Nephron progenitor cell (in vitro differentiated cells): Measurements from ENCODE around the gene ELMOD1.
A peak's percentile ranks its signal among the peaks of the same experiment; 100 is the strongest.
"Not testable (repeated sequence)": the region's sequence is repeated elsewhere in the genome, so short reads cannot be mapped to it uniquely, and the experiment has no call there.

Experiments used
- DNase-seq: peaks from one replicate; pipeline ENCODE4 v3.0.0; 2021
- H3K27ac Mint-ChIP-seq: 2 replicates; pipeline ENCODE4 v1.8.0; 2021; ENCODE audit warnings: mild to moderate bottlenecking, moderate library complexity, mixed read lengths
- H3K27me3 Mint-ChIP-seq: 2 replicates; pipeline ENCODE4 v1.8.0; 2021; ENCODE audit warnings: mild to moderate bottlenecking, low read depth, mixed read lengths; ENCODE audit not compliant: poor library complexity
- H3K36me3 Mint-ChIP-seq: 2 replicates; pipeline ENCODE4 v1.8.0; 2021; ENCODE audit warnings: low read depth, mixed read lengths
- H3K4me1 Mint-ChIP-seq: 2 replicates; pipeline ENCODE4 v1.8.0; 2021; ENCODE audit warnings: mixed read lengths
- H3K4me3 Mint-ChIP-seq: 2 replicates; pipeline ENCODE4 v1.8.0; 2021; ENCODE audit warnings: mild to moderate bottlenecking, moderate library complexity, mixed read lengths
- H3K9me3 Mint-ChIP-seq: 2 replicates; pipeline ENCODE4 v1.8.0; 2021; ENCODE audit warnings: mild to moderate bottlenecking, moderate library complexity, mixed read lengths
- TF ChIP-seq, protein P1 (sequence below): fragments of 200-600 bp; sonication (generic); IDR thresholded peaks from 2 replicates; pipeline ENCODE4 v1.5.0; 2021; ENCODE audit warnings: antibody characterized with exemption

ELMOD1 gene

DNA sequence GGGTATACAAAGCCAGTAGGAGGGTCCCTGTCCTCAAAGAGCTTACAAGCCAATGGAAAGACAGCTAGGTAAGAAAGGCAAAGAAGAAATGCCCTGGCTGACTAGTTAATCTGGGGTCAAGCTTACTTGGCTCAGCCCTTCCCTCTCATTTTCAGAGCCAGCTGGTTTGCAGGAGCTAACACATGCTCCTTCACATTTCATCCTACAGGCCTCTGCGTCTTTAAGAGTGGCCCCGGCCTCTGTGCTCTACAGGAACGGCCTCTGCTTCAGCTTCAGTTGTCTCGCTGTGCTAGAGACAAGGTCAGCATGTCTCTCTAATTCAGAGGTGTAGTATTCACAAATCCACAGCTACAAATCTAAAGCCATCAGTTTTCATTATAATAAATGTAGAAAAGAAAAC is 40.6 kb upstream of the ELMOD1 start:
- no peaks in the 10 kb centered on the region for H3K9me3 Mint-ChIP-seq
- no peaks in the 10 kb centered on the region for H3K27me3 Mint-ChIP-seq
- no peak overlapping the region for H3K27ac Mint-ChIP-seq
- TF ChIP-seq, protein P1, sequence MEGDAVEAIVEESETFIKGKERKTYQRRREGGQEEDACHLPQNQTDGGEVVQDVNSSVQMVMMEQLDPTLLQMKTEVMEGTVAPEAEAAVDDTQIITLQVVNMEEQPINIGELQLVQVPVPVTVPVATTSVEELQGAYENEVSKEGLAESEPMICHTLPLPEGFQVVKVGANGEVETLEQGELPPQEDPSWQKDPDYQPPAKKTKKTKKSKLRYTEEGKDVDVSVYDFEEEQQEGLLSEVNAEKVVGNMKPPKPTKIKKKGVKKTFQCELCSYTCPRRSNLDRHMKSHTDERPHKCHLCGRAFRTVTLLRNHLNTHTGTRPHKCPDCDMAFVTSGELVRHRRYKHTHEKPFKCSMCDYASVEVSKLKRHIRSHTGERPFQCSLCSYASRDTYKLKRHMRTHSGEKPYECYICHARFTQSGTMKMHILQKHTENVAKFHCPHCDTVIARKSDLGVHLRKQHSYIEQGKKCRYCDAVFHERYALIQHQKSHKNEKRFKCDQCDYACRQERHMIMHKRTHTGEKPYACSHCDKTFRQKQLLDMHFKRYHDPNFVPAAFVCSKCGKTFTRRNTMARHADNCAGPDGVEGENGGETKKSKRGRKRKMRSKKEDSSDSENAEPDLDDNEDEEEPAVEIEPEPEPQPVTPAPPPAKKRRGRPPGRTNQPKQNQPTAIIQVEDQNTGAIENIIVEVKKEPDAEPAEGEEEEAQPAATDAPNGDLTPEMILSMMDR: no peak
- no peak for DNase-seq
- H3K36me3 Mint-ChIP-seq: peaks cover 16% of the 10 kb centered on the region
- H3K4me1 Mint-ChIP-seq: no peaks in the 10 kb centered on the region
- H3K4me3 Mint-ChIP-seq: no peak overlapping the region

DNA sequence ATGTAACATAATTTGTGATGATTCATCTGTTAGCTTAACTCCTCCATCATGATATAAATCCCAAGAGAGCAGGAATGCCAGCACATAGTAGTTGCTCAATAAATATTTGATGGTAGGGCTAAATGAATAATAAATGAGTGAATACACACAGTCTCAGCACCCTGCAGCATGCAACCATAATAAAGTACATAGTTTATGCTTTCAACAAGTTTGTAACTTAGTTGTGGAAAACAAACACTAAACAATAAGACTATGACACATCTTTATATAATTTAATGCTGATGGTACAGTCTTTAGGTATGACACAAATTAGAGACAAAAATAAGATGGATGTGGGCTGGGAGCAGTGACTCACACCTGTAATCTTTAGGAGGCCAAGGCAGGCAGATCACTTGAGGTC is 29.3 kb upstream of the ELMOD1 start:
- H3K27me3 Mint-ChIP-seq: no peaks in the 10 kb centered on the region
- no peaks in the 10 kb centered on the region for H3K9me3 Mint-ChIP-seq
- no peak overlapping the region for H3K27ac Mint-ChIP-seq
- H3K4me1 Mint-ChIP-seq: peaks cover 28% of the 10 kb centered on the region
- H3K36me3 Mint-ChIP-seq: peaks cover 9% of the 10 kb centered on the region
- DNase-seq: no peak
- H3K4me3 Mint-ChIP-seq: no peak overlapping the region
- TF ChIP-seq, protein P1: no peak

DNA sequence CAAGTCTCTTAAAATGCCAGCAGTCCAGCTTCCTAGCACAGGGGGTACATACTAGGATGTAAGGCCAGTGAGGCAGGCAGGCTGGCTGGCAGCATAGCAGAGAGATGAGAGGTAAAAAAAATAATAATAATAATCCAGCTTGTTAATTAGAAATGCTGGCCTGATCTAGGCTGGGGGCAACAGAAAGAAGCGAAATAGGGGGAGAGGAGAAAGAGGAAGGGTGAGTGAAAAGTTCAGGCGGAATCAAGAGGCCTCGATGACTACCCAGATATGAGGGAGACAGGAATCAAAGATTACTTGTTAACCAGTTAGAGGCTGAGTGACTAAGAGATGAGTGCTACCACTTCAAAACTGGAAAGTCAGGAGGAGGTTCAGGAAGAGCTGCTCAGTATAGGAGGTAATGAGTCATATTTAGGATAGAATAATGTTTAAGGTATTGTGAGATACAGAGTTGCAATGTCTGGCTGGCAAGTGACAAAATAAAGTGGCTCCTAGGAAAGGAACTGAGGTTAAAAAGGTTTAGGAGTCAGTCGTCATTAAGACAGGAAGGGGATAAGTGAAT is 28.2 kb upstream of the ELMOD1 start:
- H3K36me3 Mint-ChIP-seq: peaks cover 7% of the 10 kb centered on the region
- DNase-seq: no peak
- H3K27ac Mint-ChIP-seq: no peak overlapping the region
- TF ChIP-seq, protein P1: no peak
- H3K4me3 Mint-ChIP-seq: no peak overlapping the region
- no peaks in the 10 kb centered on the region for H3K9me3 Mint-ChIP-seq
- no peaks in the 10 kb centered on the region for H3K27me3 Mint-ChIP-seq
- H3K4me1 Mint-ChIP-seq: peaks cover 28% of the 10 kb centered on the region

DNA sequence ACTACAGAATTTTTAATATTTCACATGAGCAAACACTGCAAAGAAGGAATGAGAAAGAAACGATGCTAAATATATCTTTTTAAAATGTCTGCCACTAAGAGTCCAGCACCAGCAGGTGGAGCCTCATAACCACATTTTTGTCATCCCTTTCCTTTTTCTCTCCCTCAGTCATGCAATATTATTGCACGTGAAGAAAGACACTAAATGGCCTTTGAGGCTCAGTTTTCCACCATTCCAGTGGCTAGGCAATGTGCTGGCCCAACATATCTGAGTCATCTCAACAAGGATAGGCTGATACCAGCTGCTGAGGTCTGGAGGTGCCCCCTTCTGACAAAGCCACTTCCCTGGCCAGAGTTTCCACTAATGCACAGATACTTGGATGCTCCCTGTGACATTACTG is 27.2 kb upstream of the ELMOD1 start:
- H3K9me3 Mint-ChIP-seq: no peaks in the 10 kb centered on the region
- H3K36me3 Mint-ChIP-seq: peaks cover 7% of the 10 kb centered on the region
- DNase-seq: peak; percentile 21
- H3K27me3 Mint-ChIP-seq: no peaks in the 10 kb centered on the region
- no peak overlapping the region for H3K27ac Mint-ChIP-seq
- peak overlapping the region; percentile 55 for H3K4me3 Mint-ChIP-seq
- H3K4me1 Mint-ChIP-seq: peaks cover 28% of the 10 kb centered on the region
- TF ChIP-seq, protein P1: peak; percentile 53

DNA sequence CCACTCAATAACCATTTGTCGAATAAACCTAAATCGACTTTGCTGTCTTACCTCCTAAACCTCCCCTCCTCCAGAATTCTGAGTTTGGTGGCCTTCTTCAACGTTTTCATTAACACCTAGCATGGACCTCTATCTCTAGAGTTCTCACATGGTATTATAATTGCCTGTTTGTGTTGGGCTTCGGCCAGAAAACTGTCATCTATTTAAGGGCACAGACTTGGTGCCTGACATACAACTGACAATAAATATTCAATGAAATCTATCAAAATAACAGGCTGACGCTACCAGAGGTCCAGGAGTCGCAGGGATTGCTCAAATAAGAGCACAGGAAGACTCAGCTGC is 26.1 kb upstream of the ELMOD1 start:
- Mint-ChIP-seq H3K4me3 (peak overlapping the region; percentile 98), H3K36me3 (no peaks in the 10 kb centered on the region), H3K4me1 (peaks cover 28% of the 10 kb centered on the region), H3K27me3 (no peaks in the 10 kb centered on the region), H3K27ac (peak overlapping the region; percentile 93), H3K9me3 (no peaks in the 10 kb centered on the region)
- DNase-seq: no peak
- TF ChIP-seq, protein P1: no peak

DNA sequence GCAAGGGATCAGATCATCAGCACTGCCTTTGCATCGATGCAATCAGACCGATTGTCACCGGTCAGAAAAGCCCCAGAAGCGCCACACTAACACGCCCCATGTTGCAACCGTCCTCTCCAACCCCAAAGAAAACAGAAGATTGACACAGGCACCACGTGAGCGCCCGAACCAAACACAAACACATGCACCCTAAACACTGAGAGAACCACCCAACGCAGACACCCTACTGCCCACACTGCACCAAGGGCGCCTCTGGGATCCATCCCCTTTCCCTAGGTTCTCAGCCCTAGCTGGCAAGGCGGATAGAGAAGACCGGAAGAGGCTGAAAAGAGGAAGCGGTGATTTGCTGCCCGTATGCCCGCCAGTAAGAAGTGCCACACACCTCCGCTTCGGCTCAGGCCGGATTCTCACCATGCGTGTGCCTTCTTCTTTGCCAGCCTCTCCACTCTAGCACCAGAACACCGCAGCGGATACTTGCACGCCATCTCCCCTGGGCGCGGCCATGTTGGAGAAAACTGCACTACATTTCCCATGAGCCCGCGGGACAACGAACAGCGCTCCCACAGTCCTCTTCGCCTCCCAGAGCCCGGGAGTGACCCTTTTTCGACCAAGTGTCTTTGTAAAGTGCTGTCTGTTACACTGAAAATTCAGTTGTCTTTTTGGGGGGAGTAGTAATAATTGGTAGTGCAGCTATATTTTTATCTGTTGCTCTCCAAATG is 25.6 kb upstream of the ELMOD1 start, which contains the start of gene ALKBH8:
TSS of gene ALKBH8 (minus strand) at position 517 of the 719 bp plus-strand sequence. CDS start 4,842 bp downstream, outside the sequence.
- Mint-ChIP-seq H3K9me3 (no peaks in the 10 kb centered on the region), H3K27ac (peak within 1 kb of the TSS; percentile 93), H3K4me1 (peaks cover 28% of the 10 kb centered on the region), H3K4me3 (peak within 1 kb of the TSS; percentile 98), H3K27me3 (no peaks in the 10 kb centered on the region), H3K36me3 (no peaks in the 10 kb centered on the region)
- TF ChIP-seq, protein P1: no peak
- peak; percentile 77 for DNase-seq

DNA sequence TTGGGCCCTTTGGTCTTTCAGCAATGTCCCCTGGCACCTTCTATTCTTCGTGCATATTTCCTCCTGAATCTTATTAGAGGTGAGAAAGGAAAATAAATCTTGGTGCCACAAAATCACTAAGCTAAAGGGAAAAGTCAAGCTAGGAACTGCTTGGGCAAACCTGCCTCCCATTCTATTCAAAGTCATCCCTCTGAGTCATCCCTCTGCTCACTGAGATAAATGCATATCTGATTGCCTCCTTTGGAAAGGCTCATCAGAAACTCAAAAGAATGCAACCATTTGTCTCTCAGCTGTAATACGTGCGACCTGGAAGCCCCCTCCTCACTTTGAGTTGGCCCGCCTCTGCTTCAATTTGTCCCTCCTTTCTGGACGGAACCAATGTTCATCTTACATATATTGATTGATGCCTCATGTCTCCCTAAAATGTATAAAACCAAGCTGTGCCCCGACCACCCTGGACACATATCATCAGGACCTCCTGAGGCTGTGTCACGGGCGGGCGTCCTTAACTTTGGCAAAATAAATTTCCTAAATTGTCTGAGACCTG is 24.9 kb upstream of the ELMOD1 start:
- not testable (repeated sequence) for H3K27ac Mint-ChIP-seq, H3K9me3 Mint-ChIP-seq, H3K27me3 Mint-ChIP-seq, DNase-seq, H3K36me3 Mint-ChIP-seq
- Mint-ChIP-seq H3K4me1 (peaks cover 28% of the 10 kb centered on the region), H3K4me3 (peak overlapping the region; percentile 98)
